ENCODE measurements around the gene RFX2.

The RFX2 gene

DNA sequence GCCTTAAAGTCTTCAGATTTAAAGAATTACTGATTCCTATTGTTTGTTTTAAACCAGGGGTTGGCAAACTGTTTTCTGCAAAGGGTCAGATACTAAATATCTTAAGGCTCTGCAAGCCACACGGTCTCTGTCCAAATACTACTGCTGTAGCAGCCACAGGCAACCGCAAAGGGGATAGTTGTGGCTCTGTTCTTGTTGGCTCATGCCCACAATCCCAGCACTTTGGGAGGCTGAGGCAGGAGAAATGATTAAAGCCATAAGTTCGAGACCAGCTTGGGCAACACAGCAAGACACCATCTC, 154.7 kb downstream of the RFX2 start:
- Histone ChIP-seq H3K9me2 (replicated peaks; ENCODE audit: insufficient read depth, low read length) (no peaks in the 10 kb centered on the region), H3K9ac (ENCODE audit: low read length) (no peak overlapping the region), H3K4me2 (ENCODE audit: low read depth, low read length, poor library complexity, severe bottlenecking) (no peak overlapping the region), H3K79me2 (ENCODE audit: insufficient read depth, low read length) (peaks cover 100% of the 10 kb centered on the region), H3K27ac (ENCODE audit: low read depth, low read length) (no peak overlapping the region), H3K9me3 (ENCODE audit: insufficient read depth, low read length) (no peaks in the 10 kb centered on the region), H3K27me3 (ENCODE audit: low read length) (no peaks in the 10 kb centered on the region), H4K20me1 (ENCODE audit: low read depth, low read length) (peaks cover 24% of the 10 kb centered on the region; the same call in 1 of the 2 replicates), H3K4me3 (ENCODE audit: insufficient read depth, low read length, poor library complexity, severe bottlenecking) (no peak overlapping the region), H3K36me3 (ENCODE audit: low read length) (no peaks in the 10 kb centered on the region), H3F3A (ENCODE audit: insufficient read depth) (peaks cover 10% of the 10 kb centered on the region; the same call in 1 of the 2 replicates), H2AFZ (ENCODE audit: low read depth, low read length, severe bottlenecking) (no peak overlapping the region)
- no peak for TF ChIP-seq EZH2phosphoT487 (conservative IDR thresholded peaks at IDR 0.05; ENCODE audit: low read length)
- TF ChIP-seq, protein P1, sequence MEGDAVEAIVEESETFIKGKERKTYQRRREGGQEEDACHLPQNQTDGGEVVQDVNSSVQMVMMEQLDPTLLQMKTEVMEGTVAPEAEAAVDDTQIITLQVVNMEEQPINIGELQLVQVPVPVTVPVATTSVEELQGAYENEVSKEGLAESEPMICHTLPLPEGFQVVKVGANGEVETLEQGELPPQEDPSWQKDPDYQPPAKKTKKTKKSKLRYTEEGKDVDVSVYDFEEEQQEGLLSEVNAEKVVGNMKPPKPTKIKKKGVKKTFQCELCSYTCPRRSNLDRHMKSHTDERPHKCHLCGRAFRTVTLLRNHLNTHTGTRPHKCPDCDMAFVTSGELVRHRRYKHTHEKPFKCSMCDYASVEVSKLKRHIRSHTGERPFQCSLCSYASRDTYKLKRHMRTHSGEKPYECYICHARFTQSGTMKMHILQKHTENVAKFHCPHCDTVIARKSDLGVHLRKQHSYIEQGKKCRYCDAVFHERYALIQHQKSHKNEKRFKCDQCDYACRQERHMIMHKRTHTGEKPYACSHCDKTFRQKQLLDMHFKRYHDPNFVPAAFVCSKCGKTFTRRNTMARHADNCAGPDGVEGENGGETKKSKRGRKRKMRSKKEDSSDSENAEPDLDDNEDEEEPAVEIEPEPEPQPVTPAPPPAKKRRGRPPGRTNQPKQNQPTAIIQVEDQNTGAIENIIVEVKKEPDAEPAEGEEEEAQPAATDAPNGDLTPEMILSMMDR (IDR thresholded peaks at IDR 0.05; ENCODE audit: insufficient read depth, low read length, poor library complexity, severe bottlenecking): no peak

DNA sequence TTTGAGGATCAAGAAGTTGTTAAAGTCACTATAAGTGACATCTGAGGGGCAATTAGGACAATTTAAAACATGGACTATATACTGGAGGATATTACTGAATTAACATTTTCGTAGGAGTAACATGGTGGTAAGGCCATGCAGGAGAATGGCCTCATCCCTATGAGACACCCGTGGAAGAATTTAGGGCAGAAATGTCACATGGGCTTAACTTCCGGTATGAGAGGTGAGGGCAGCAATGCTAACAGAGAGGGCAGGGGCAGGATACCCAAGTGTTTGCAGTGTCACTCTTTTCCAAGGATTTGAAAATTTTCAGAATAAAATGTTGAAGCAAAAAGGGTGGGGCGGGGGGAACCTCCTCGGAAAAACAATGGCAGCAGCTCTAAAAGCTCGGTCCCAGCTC, 156.0 kb downstream of the RFX2 start:
- no peak overlapping the region for H3K27ac ChIP-seq (ENCODE audit: low read depth, low read length)
- no peak overlapping the region for H2AFZ ChIP-seq (ENCODE audit: low read depth, low read length, severe bottlenecking)
- H3K79me2 ChIP-seq (ENCODE audit: insufficient read depth, low read length): peaks cover 99% of the 10 kb centered on the region
- no peak overlapping the region for H3K4me2 ChIP-seq (ENCODE audit: low read depth, low read length, poor library complexity, severe bottlenecking)
- no peak overlapping the region for H3K4me3 ChIP-seq (ENCODE audit: insufficient read depth, low read length, poor library complexity, severe bottlenecking)
- no peaks in the 10 kb centered on the region for H3K36me3 ChIP-seq (ENCODE audit: low read length)
- TF ChIP-seq, protein P1 (IDR thresholded peaks at IDR 0.05; ENCODE audit: insufficient read depth, low read length, poor library complexity, severe bottlenecking): no peak
- no peak for TF ChIP-seq EZH2phosphoT487 (conservative IDR thresholded peaks at IDR 0.05; ENCODE audit: low read length)
- H3K27me3 ChIP-seq (ENCODE audit: low read length): no peaks in the 10 kb centered on the region
- no peaks in the 10 kb centered on the region for H3K9me3 ChIP-seq (ENCODE audit: insufficient read depth, low read length)
- H3F3A ChIP-seq (ENCODE audit: insufficient read depth): peaks cover 15% of the 10 kb centered on the region; the same call in 1 of the 2 replicates
- H4K20me1 ChIP-seq (ENCODE audit: low read depth, low read length): peaks cover 24% of the 10 kb centered on the region; the same call in 1 of the 2 replicates
- H3K9me2 ChIP-seq (replicated peaks; ENCODE audit: insufficient read depth, low read length): no peaks in the 10 kb centered on the region
- no peak overlapping the region for H3K9ac ChIP-seq (ENCODE audit: low read length)

DNA sequence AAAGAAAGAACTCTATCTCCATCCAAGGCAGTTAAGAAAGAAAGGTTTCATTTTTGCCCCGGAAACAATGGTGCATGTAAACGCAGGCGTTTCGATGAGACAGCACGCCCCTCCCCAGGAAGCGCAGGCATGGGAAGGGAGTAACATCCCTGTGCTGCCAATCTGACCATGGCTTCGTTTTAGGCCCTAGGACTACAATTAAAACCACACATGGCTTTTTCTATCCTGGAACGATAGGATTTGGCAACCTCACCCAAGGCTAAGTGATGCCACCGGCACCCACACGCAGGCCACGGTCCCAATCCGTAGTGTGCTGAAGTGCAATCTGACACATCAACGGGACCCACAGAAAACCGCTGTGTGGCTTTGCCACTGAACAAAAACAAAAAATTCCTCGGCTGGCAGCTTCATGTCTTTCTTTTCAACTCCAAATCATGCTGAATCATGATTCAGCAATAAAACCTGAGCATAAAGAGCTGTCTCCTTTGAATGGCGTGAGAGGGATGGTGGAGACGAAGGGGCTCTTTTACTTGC, 156.6 kb downstream of the RFX2 start:
- no peak overlapping the region for H2AFZ ChIP-seq (ENCODE audit: low read depth, low read length, severe bottlenecking)
- H3K9ac ChIP-seq (ENCODE audit: low read length): no peak overlapping the region
- H3K27ac ChIP-seq (ENCODE audit: low read depth, low read length): no peak overlapping the region
- H3K27me3 ChIP-seq (ENCODE audit: low read length): no peaks in the 10 kb centered on the region
- peaks cover 99% of the 10 kb centered on the region for H3K79me2 ChIP-seq (ENCODE audit: insufficient read depth, low read length)
- H3K4me3 ChIP-seq (ENCODE audit: insufficient read depth, low read length, poor library complexity, severe bottlenecking): no peak overlapping the region
- TF ChIP-seq, protein P1 (IDR thresholded peaks at IDR 0.05; ENCODE audit: insufficient read depth, low read length, poor library complexity, severe bottlenecking): no peak
- no peak for TF ChIP-seq EZH2phosphoT487 (conservative IDR thresholded peaks at IDR 0.05; ENCODE audit: low read length)
- H3K4me2 ChIP-seq (ENCODE audit: low read depth, low read length, poor library complexity, severe bottlenecking): no peak overlapping the region
- H3F3A ChIP-seq (ENCODE audit: insufficient read depth): peaks cover 15% of the 10 kb centered on the region; the same call in 1 of the 2 replicates
- H3K9me2 ChIP-seq (replicated peaks; ENCODE audit: insufficient read depth, low read length): no peaks in the 10 kb centered on the region
- peaks cover 24% of the 10 kb centered on the region; the same call in 1 of the 2 replicates for H4K20me1 ChIP-seq (ENCODE audit: low read depth, low read length)
- H3K9me3 ChIP-seq (ENCODE audit: insufficient read depth, low read length): no peaks in the 10 kb centered on the region
- no peaks in the 10 kb centered on the region for H3K36me3 ChIP-seq (ENCODE audit: low read length)
